HUES48 (cell line): Measurements from ENCODE around the gene CHSY1.

Experiments used
- H3K27ac ChIP-seq: one replicate; pipeline ENCODE4 v1.7.0; 2013; ENCODE audit warnings: low read depth, low read length, inconsistent platforms
- H3K27me3 ChIP-seq: 2 replicates; pipeline ENCODE4 v1.6.1; 2013; ENCODE audit warnings: mild to moderate bottlenecking, low read length; ENCODE audit not compliant: control insufficient read depth, insufficient read depth
- H3K36me3 ChIP-seq: 2 replicates; pipeline ENCODE4 v1.6.1; 2013; ENCODE audit warnings: low read length; ENCODE audit not compliant: control insufficient read depth, insufficient read depth
- H3K4me1 ChIP-seq: 2 replicates; pipeline ENCODE4 v1.6.1; 2013; ENCODE audit warnings: mild to moderate bottlenecking, low read length; ENCODE audit not compliant: control insufficient read depth, insufficient read depth
- H3K4me3 ChIP-seq: 2 replicates; pipeline ENCODE4 v1.5.1; 2013; ENCODE audit warnings: mild to moderate bottlenecking, low read depth, low read length
- H3K9ac ChIP-seq: 2 replicates; pipeline ENCODE4 v1.6.1; 2013; ENCODE audit warnings: mild to moderate bottlenecking, low read depth, low read length, moderate library complexity
- H3K9me3 ChIP-seq: 2 replicates; pipeline ENCODE4 v1.6.1; 2013; ENCODE audit warnings: low read length; ENCODE audit not compliant: control insufficient read depth, insufficient read depth

The CHSY1 gene

DNA sequence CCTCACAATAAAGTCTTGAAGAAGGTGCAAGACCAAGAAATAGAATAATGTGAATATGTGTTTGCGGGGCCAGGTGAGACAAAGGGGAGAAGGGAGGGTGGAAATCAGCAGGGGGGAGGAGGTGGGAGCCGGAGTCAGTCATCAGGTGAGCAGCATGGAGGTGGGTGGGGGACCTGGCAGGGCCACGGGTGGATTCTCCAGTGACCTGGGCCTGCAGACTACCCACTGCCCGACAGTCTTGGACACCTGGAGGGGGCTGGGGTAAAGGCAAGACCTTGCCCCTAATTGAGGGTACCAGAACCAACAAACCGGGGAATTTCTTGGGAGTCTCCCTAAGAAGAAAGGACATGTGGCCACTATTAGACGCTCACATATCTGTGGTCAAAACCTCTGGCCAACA is 95.8 kb downstream of the CHSY1 start:
- no peak overlapping the region for H3K4me3 ChIP-seq
- no peak overlapping the region for H3K9ac ChIP-seq
- H3K4me1 ChIP-seq = no peaks in the 10 kb centered on the region
- H3K9me3 ChIP-seq = no peaks in the 10 kb centered on the region
- no peak overlapping the region for H3K27ac ChIP-seq
- no peaks in the 10 kb centered on the region for H3K36me3 ChIP-seq
- H3K27me3 ChIP-seq = no peaks in the 10 kb centered on the region

DNA sequence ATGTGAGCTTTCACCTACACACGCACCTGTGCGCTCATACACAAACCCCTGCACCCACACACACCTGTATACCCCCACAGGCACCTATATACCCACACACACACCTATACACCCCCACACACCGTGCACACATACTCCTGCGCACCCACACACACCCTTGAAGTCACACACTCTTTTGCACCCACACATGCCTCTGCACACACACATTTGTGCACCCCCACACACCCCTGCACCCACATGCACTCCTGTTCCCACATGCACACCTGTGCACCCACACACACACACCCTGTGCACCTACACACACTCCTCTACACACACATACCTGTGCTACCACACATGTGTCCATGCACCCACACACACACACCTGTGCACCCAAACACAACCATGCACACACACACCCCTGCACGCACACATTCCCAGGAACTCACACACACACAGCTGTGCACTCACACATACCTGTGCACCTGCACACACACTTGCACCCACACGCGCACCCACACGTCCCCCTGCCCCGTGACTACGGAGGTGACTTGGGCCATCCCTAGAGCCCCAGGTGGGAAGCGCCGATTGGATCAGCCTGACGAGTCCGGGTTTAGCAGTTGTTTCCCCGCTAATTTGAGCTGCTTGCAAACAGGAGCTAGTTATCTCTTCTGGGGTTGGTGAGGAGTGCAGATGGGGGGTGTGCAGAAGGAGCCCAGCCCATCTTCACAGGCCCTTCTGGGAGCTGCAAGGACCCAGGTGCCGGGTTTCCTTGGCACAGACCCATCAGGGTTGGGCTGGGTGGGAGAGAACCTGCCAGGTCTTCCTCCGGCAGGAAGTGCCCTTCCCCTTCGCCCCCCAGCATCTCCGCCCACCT is 97.8 kb downstream of the CHSY1 start:
- Histone ChIP-seq H3K4me1 (no peaks in the 10 kb centered on the region), H3K27me3 (no peaks in the 10 kb centered on the region), H3K4me3 (no peak overlapping the region), H3K9me3 (no peaks in the 10 kb centered on the region), H3K27ac (no peak overlapping the region), H3K9ac (no peak overlapping the region), H3K36me3 (no peaks in the 10 kb centered on the region)

DNA sequence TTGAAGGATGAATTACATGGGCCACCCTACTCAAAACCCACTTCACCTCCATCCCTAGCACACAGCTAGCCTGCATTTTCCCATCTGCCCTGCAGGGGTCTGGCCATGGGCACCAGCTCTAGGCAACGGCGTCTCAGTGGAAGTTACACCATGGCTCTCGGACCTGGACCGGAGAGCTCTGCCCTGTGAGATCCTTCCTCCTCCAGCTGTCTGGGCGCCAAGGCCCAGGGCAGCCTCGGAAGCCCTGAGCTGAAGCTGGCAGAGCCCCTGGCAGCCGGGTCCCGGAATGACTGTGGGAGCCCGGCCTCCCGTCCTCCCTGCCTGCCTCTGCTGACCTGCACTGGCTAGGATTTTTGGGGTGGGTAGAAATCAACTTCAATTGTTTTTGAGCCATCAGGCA is 98.9 kb downstream of the CHSY1 start:
- Histone ChIP-seq H3K36me3 (no peaks in the 10 kb centered on the region), H3K9ac (no peak overlapping the region)

DNA sequence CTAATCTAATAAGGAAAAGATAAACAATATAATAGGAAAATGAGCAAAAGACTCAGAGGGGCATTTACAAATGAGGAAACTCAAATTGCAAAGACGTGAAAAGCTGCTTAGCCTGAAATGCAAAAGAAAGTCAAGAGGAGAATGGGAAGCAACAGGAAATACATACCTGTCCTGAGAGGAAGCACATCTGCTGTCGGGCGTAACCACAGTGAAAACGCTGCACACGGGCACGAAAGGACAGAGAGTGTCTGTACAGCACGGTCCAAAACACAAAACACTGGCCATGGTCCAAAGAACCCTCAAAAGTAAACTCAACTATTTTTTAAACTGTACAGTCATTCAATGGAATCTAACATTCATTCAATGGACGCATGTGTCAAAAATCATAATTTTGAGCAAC is 100.6 kb downstream of the CHSY1 start:
- Histone ChIP-seq H3K4me3 (no peak overlapping the region), H3K4me1 (no peaks in the 10 kb centered on the region), H3K9ac (no peak overlapping the region), H3K36me3 (no peaks in the 10 kb centered on the region), H3K27me3 (no peaks in the 10 kb centered on the region), H3K27ac (no peak overlapping the region), H3K9me3 (no peaks in the 10 kb centered on the region)

More for the DNA sequence above, 98.9 kb downstream of the CHSY1 start:
- Histone ChIP-seq H3K27ac (no peak overlapping the region), H3K4me3 (no peak overlapping the region), H3K27me3 (no peaks in the 10 kb centered on the region), H3K9me3 (no peaks in the 10 kb centered on the region), H3K4me1 (no peaks in the 10 kb centered on the region)

DNA sequence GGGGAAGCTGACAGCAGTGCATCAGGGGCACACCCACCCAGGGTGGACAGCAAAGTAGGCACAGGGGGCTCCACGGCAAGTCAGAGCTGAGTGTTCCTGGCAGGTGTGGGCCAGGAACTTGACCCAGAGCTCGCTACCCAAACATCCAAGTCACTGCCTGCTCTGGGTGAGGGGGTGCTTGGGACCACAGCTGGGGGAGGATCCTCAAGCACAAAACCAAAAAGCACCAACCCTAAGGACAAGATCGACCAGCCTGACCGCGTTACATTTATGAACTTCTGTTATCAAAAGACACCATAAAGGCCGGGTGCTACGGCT is 101.2 kb downstream of the CHSY1 start:
- no peaks in the 10 kb centered on the region for H3K4me1 ChIP-seq

DNA sequence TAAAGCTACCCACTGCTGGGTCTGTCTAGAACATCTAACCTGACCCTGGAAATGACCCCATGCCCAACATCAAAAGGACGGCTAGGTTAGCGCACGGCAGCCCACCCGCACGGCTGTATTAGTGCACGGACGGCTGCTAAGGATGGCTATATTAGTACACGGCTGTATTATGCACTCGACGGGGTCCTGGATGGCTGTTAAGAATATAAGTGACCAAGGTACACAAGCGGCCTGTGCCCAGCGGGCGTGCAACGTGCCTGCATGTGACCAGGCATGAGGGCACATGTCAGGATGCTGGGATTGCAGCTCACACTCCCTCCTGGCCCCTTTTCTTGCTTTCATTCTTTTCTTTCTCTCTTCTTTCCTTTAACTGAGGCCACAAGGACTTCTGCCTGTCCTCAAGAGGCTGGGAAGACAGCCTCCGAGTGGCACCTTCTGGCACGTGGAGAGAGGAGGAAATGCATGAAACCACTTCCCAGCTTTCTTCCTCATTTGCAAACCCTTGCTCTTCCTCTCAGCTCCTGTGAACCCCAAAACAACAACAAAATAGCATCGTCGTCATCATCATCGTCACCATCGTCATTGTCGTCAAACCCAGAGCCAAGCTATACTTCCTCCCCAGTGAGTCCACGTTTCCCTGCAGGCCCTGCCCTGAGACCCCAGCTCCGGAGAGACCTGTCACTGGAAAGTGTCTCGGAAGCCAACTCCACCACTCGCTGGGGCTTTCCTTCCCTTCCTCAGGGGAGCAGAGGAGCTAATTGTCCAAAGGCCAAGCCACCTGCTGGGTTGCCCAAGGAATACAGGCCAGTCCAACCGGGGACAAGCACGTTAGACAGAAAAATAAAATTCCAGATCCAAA is 101.8 kb downstream of the CHSY1 start:
- no peak overlapping the region for H3K27ac ChIP-seq
- no peak overlapping the region for H3K9ac ChIP-seq
- H3K27me3 ChIP-seq = no peaks in the 10 kb centered on the region
- H3K4me3 ChIP-seq = no peak overlapping the region
- no peaks in the 10 kb centered on the region for H3K36me3 ChIP-seq
- H3K4me1 ChIP-seq = no peaks in the 10 kb centered on the region
- H3K9me3 ChIP-seq = no peaks in the 10 kb centered on the region

More for the DNA sequence above, 101.2 kb downstream of the CHSY1 start:
- Histone ChIP-seq H3K27me3 (no peaks in the 10 kb centered on the region), H3K4me3 (no peak overlapping the region), H3K36me3 (no peaks in the 10 kb centered on the region), H3K9ac (no peak overlapping the region), H3K9me3 (no peaks in the 10 kb centered on the region), H3K27ac (no peak overlapping the region)

DNA sequence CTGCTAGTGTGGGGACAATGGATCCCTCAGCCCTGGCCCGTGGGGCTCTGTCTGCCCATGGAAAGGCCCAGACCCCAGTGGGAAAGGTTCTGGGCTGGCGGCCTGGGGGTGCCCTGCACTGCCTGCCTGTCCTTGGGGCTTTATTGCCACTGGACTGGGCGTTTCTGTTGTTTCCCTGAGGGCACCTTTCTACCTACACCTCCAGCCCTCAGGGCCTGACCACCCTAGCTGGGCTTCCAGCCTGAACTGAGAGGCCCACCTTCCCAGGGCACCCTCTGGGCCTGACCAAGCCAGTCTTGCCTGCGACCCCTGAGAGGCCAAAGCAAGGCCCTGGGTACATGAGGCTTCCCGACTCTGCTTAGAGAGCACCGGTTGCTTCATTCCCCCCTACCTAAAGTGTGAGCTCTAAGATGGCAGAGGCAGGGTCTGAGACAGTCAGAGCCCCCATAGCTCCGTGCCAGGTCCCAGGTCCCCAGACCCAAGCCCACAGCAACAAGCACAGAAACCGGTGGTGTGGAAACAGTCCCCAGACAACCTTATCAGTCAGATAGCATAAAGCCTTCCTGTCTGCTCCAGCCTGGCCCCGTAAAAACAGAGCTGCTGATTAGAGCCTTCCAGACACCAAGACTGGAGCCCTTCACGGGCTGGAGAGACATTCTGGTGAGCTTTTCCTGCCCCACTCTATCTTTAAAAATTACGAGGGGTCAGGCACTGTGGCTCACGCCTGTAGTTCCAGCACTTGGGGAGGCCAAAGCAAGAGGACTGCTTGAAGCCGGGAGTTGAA is 102.8 kb downstream of the CHSY1 start:
- H3K9ac ChIP-seq = no peak overlapping the region
- H3K27ac ChIP-seq = no peak overlapping the region
- H3K27me3 ChIP-seq = no peaks in the 10 kb centered on the region
- H3K4me3 ChIP-seq = no peak overlapping the region
- H3K36me3 ChIP-seq = no peaks in the 10 kb centered on the region
- H3K9me3 ChIP-seq = no peaks in the 10 kb centered on the region
- H3K4me1 ChIP-seq = no peaks in the 10 kb centered on the region

DNA sequence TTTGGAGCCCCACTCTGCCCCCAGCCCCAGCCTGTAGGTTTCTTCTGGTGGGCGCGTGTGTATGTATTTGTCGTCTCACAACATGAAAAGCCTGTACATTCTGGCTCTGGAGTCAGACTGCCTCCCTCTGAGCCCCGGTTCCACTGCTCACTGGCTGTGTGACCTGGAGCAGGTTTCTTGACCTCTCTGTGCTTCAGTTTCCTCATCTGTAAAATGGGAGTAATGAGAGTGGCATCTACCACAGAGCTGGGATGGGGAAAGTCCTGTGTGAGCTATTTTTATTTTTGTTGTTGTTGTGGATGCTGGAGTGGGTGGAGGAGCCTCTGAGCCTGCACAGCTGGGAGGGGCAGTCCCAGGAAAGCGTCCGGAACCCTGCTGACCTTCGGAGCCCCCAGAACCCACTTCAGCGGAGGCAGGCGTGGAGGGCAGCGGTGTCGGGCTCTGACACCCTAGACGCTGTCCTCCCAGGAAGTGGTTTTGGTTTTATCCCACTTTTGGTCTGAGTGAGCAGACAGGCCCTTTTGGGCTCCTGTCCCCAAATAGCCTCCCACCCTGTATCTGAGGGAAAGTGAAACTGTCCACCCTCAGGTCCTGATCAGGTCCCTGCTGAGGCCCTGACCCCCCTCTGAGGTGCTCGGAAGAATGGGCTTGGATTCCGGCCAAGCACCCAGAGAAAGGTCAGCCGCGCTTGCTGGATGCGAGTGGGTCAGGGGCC is 103.5 kb downstream of the CHSY1 start:
- Histone ChIP-seq H3K27me3 (no peaks in the 10 kb centered on the region), H3K27ac (no peak overlapping the region), H3K9me3 (no peaks in the 10 kb centered on the region), H3K36me3 (no peaks in the 10 kb centered on the region), H3K9ac (no peak overlapping the region), H3K4me1 (no peaks in the 10 kb centered on the region), H3K4me3 (no peak overlapping the region)

DNA sequence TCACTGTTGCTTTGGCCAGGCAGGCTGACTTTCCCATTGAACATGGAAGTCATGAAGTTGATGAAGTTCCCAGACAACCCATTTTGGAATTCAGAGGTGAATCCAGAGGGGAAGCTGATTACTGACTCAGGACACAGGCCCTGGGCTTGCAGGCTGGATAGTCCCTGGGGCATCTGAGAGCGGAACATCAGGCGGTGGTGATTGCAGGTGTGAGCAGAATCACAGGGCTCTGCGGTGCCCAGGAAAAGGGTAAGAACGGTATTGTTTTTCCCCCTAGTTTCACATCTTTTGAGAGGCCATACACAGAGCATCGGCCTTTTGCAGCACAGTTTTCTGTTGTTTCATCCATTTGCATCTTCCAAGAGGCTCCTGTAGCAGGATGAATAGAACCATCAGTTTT is 104.7 kb downstream of the CHSY1 start:
- no peak overlapping the region for H3K27ac ChIP-seq
- H3K36me3 ChIP-seq = no peaks in the 10 kb centered on the region
- H3K9ac ChIP-seq = no peak overlapping the region
- no peaks in the 10 kb centered on the region for H3K9me3 ChIP-seq
- no peaks in the 10 kb centered on the region for H3K27me3 ChIP-seq
- no peak overlapping the region for H3K4me3 ChIP-seq
- no peaks in the 10 kb centered on the region for H3K4me1 ChIP-seq

DNA sequence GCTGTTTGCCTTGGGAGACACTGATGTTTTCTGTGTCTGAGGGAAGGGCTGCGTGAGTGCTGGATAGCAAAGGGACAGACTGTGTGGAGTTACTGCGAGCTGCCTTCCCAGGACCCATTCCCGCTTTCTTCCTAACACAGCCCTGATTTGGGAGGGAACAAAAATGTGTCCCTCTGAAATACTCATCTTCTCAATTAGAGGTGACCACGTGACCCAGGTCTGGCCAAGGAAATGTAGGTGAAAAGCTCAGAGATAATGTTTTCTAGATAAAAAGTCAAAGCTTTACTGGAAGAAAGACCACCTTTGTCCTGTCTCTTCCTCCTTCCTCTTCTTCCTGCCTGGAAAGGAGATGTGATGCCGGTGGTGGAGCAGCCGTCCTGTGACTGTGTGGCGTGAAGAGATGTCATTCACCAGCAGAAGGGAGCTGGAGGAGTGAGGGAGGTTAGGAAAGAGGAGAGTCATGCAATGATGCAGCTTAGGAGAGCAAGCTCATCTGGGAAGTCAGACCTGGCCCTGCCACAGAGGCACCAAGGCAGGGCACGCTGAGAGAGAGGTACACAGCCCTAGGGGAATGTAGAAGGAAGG is 105.6 kb downstream of the CHSY1 start:
- H3K9me3 ChIP-seq = no peaks in the 10 kb centered on the region
- H3K27ac ChIP-seq = no peak overlapping the region
- no peak overlapping the region for H3K4me3 ChIP-seq
- no peak overlapping the region for H3K9ac ChIP-seq
- no peaks in the 10 kb centered on the region for H3K4me1 ChIP-seq
- no peaks in the 10 kb centered on the region for H3K27me3 ChIP-seq
- no peaks in the 10 kb centered on the region for H3K36me3 ChIP-seq
